Measurements from ENCODE around the gene IMMP2L. TPM values are rescaled to one million over a fixed set of nuclear protein-coding genes. Genes with fewer than 3 reads are reported as not detected.

IMMP2L gene
- total RNA-seq, 1 donor = 11.6 TPM

DNA sequence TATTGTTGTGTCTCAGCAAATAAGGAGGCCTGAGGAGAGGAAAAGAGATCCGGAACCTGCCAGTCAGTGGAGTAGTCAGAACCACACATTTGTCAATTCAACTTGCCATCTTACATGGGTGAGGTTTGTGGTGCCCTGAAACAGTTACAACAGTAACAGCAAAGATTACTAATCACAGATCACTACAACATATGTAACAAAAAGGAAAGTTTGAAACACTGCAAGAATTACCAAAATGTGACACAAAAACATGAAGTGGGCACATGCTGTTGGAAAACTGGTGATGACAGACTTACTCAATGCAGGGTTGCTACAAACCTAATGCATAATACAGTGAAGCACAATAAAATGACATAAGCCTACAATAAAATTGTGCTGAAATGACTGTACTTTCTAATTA, 382.0 kb downstream of the IMMP2L start:
- no peak for DNase-seq (ENCODE audit: low read depth in 2 of 3, low spot score in 2 of 3)

DNA sequence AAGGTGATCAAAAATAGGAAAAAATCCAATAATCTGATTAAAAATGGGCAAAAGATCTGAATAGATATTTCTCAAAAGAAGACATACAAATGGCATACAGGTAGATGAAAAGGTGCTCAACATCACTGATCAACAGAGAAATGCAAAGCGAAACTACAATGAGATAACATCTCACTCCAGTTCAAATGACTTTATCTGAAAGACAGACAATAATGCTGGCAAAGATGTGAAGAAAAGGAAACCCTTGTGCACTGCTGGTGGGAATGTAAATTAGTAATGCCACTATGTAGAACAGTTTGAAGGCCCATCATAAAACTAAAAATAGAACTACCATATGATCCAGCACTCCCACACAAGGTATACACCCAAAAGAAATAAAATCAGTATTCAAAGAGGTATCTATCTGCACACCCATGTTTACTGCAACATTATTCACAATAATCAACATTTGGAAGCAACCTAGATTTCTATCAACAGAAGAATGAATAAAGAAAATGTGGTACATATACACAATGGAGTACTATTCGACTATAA, 386.3 kb downstream of the IMMP2L start:
- no peak for DNase-seq (ENCODE audit: low read depth in 2 of 3, low spot score in 2 of 3)

- DNase-seq (ENCODE audit: low read depth in 2 of 3, low spot score in 2 of 3) = no peak
Measured at GRCh38 chr7:111174510-111174909, 387.8 kb downstream of the IMMP2L start.

DNA sequence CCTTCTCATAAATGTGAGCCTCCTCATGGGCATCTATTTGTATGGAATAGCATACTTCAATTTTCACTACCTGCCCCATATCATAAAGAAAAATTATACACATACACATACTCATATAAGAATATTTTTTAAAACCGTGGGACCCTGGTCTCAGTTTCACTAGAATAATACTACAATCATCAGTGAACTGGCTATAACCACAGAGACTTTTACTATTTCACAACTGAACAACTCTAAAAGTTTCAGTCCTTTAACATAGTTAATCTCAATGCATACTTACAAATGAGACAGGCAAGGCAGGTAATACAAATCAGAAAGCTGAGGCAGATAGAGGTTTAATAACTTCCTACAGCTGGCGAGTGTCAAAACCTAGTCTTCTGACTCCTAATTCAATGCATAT, 388.3 kb downstream of the IMMP2L start:
- DNase-seq (ENCODE audit: low read depth in 2 of 3, low spot score in 2 of 3) = no peak

DNA sequence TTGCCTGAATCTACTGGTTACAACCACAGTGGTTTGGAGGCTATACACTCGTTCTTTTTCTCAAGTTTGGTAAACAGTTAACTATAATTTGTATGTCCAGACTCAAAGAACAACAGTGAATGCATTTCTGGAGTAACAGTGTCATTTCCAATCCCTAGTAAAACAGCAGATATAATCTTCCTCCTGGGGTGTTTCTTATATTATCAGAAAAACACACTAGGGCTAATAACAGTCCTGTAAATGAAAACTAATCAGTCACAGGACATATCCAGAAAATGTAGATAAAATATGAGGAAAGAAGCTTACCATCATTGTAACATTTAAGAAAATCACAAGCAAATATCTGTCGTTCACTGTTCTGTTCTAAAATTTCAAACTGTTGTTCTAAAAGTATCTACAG, 388.8 kb downstream of the IMMP2L start:
- DNase-seq (ENCODE audit: low read depth in 2 of 3, low spot score in 2 of 3) = no peak

DNA sequence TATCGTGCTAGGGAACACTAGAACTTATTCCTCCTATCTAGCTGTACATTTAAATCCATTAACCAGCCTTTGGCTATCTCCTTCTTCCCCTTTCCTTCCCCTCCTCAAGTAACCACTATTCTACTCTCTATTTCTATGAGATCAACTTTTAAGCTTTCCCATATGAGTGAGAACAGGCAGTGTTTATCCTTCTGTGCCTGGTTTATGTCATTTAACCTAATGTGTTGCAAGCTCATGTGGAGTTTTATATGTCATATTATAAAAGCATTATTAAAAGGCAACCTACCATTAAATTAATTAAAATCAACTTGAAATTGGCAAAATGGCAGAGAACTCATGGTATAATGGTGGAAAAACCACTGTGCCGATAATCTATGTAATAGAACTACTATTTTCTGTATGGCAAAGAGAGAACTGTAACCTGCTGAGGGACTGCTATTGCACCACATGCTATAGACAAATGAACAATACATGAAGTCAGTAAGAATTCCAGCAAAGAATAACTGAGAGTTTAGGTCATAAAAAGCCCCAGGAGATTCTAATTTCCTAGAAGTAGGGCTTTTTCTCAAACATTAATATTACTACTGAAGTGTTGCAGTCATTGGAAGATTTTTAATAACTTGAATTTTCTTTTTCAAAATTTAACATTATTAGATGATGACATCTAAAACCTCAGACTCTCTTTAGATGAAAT, 389.6 kb downstream of the IMMP2L start:
- DNase-seq (ENCODE audit: low read depth in 2 of 3, low spot score in 2 of 3) = no peak

DNA sequence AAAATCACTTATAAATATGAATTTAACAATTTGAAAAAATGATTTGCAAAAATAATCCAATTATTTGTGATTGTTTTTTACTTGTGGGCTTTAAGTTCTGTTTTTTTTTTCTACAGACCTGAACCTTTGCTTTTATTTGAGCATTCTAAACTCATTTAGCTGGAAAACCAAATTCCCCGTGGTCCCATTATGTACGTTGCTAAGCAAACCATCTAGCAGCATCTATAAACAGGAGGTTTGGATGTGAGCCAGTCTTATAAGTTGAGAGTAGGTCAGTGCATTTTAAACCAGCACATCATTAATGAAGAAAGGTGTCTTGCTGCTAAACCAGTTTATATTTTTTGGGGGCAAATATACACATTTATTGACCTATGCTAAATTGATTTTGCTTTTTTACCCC, 394.1 kb downstream of the IMMP2L start:
- DNase-seq (ENCODE audit: low read depth in 2 of 3, low spot score in 2 of 3) = no peak

GRCh38 chr7:111164442-111164841, 397.9 kb downstream of the IMMP2L start:
- no peak for DNase-seq (ENCODE audit: low read depth in 2 of 3, low spot score in 2 of 3)

DNA sequence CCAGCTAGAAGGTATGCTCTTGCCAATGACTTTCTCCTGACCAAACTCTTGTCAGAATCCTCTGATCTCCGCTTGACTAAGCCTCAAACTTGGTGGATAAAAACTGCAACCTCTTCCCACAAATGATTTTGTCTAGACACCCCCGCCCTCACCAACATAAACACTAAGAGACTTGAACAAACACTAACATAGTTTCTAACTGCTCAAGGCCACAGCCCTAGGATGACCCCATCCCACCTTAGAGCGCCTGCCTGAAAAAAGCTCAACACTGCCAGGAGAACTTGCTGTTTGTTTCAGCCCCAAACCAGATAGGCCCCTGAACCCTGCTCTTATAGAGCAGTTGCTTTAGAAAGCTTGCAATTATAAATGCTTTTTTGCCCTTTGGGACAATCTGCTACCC, 399.6 kb downstream of the IMMP2L start:
- DNase-seq (ENCODE audit: low read depth in 2 of 3, low spot score in 2 of 3) = no peak

- no peak for DNase-seq (ENCODE audit: low read depth in 2 of 3, low spot score in 2 of 3)
Measured at GRCh38 chr7:111160297-111160696, 402.0 kb downstream of the IMMP2L start.

DNA sequence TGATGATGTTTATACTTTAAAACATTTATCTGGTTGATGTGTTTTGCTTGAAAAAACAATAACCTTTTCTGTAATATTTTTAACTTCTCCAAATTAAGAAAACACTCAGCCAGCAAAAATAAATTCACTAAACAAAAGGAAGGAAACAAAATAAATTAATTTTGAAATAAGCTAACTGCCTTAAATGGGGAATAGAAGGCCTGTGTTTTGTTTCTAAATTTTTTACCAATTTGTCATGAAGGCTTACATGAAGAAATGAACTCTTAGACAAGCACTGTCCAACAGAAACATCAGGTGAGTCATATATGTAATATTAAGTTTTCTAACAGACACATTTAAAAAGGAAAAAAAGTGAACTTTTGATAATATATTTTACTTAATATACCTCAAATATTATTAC, 402.9 kb downstream of the IMMP2L start:
- no peak for DNase-seq (ENCODE audit: low read depth in 2 of 3, low spot score in 2 of 3)

DNA sequence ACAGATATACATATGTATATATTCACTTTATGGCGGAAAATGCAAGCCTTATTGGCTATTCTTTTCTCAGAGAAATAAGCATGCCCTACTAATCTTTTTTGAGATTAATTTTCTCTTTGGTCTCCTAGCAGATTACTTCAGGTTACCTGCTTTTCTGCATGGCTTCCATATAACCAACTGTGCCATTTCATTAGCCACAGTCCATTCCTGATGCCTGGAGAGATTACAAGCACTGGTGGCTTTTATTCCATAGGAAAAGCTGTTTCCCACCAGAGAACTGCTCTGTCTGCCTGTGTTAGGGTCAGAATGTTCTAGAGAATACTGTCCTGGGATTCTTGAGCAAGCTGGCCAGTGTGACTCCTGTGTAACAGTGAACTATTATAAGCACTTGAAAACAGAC, 411.6 kb downstream of the IMMP2L start:
- no peak for DNase-seq (ENCODE audit: low read depth in 2 of 3, low spot score in 2 of 3)

DNA sequence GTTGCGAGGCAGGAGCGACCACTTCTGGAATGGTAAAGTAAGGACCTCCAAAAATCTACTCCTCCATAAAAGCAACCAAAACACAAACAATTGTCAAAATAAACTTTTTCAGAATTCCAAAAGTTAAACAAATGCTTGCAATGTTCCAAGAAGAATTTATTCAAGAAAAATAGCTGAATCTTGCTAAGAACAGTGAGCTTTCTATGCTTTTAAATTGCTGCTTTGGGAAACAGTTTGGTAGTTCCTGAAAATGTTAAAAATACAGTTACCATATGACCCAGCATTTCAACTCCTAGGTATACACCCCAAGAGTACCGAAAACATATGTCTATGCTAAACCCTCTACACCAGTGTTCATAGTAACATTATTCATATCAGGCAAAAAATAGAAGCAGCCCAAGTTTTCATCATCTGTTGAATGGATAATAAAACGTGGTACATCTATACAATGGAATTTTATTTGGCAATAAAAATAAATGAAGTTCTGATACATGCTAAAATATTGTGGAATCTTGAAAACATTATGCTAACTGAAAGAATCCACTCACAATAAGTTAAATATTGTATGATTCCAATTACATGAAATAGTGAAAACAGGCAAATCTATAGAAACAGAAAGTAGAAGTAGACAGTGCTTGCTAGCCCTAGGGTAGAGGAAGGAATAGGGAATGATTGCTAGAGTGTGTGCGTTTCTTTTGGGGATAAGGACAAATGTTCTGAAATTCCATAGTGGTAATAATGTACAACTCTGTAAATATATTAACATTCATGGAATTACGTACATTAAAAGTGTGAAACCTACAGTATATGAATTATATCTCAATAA, 414.4 kb downstream of the IMMP2L start:
- DNase-seq (ENCODE audit: low read depth in 2 of 3, low spot score in 2 of 3) = no peak

DNA sequence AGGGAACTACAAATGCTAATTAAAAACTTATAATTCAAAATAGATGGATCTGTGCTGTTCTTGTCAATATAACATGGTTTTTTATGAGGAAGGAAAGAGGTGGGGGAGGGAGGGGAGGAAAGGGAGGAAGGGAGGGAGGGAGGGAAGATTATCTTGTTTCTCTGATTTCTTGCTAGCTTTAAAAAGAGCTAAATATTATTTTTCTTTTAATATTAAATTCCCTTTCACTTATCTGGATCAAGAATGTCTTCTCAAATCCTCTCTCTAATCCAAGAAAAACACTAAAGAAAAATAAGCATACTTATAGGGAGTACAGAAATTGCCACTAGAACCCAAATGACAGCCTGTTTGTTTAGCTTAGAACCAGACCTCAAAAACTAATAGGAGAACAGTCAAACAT, 416.2 kb downstream of the IMMP2L start:
- DNase-seq (ENCODE audit: low read depth in 2 of 3, low spot score in 2 of 3) = no peak

DNA sequence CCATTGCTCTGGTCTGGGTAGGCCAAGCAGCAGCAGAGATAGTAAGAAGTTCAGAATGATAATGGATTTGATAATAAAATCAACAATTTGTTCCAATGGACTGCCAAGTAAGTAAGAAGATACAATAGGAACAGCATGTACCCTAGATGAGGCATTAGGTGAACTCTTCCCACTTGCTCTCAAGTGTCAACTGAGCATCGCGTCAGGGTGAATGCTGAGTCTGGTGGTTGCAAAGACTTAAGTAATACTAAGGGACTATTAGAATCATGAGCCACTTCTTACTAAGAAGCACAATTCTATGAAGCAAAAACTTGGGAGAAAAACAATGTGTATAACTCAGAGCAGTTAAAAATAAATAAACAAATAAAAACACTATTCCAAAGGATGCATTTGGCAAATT, 416.8 kb downstream of the IMMP2L start:
- no peak for DNase-seq (ENCODE audit: low read depth in 2 of 3, low spot score in 2 of 3)

GRCh38 chr7:111140091-111140865, 422.0 kb downstream of the IMMP2L start:
- no peak for DNase-seq (ENCODE audit: low read depth in 2 of 3, low spot score in 2 of 3)

GRCh38 chr7:111138586-111138985, 423.7 kb downstream of the IMMP2L start:
- DNase-seq (ENCODE audit: low read depth in 2 of 3, low spot score in 2 of 3) = no peak

DNA sequence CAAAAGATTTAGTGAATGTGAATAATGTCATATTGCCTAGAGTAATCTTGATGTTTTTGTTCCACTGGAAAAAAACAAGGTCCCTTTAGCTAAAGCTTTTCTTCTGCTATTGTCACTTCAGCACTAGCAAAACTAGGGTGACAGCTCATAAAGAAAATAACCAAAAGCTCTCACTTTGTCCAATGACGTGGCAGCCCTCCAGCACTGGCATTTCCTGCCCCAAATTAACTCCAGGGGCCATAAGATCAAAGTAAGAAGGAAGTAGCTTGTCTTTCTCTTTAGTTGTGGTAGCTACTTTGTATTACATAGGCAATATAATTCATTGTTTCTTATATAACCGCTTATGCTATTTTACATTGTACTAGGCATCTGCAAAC, 424.1 kb downstream of the IMMP2L start:
- DNase-seq (ENCODE audit: low read depth in 2 of 3, low spot score in 2 of 3) = peak; percentile 13 to 95 (median 77)

- DNase-seq (ENCODE audit: low read depth in 2 of 3, low spot score in 2 of 3) = peak in 2 of 3 donors; percentile 3 to 29
Measured at GRCh38 chr7:111137296-111138192, 424.7 kb downstream of the IMMP2L start.

- no peak for DNase-seq (ENCODE audit: low read depth in 2 of 3, low spot score in 2 of 3)
Measured at GRCh38 chr7:111132833-111133232, 429.5 kb downstream of the IMMP2L start.
